Measurements from ENCODE around the gene KLHL11.

Gene KLHL11

DNA sequence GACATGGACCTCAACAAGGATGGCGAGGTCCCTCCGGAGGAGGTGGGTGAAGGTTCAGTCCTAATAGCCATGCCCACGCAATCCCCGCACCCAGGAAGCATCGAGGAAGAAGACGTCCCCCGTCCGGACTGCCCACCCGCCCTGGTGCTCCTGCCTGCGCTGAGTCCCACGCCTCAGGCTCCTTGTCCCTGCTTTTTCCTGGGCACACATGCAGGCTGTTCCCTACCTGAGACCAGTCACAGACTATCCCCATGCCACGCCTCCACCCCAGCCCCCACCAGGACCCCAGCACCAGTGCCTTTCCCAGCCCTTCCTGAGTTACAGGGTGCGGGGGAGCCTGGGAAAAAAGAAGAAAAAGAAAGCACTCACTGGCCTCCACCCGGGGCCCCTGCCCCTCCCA lies 43.4 kb downstream of the KLHL11 start:
- no peak overlapping the region for H3K4me2 ChIP-seq (ENCODE audit: low read length)
- no peak overlapping the region for H3K27ac ChIP-seq (ENCODE audit: low read depth, low read length, poor library complexity, severe bottlenecking)
- no peaks in the 10 kb centered on the region for H3K9me3 ChIP-seq (ENCODE audit: low read length)
- H3K9me2 ChIP-seq (ENCODE audit: low read depth, low read length), result no peaks in the 10 kb centered on the region
- H3K36me3 ChIP-seq (ENCODE audit: insufficient read depth, low read length), result peaks cover 14% of the 10 kb centered on the region
- H3K4me1 ChIP-seq (ENCODE audit: insufficient read depth, low read length, severe bottlenecking), result peaks cover 10% of the 10 kb centered on the region
- no peak overlapping the region for H3K4me3 ChIP-seq (ENCODE audit: low read depth, low read length, poor library complexity, severe bottlenecking)
- TF ChIP-seq, protein P1, sequence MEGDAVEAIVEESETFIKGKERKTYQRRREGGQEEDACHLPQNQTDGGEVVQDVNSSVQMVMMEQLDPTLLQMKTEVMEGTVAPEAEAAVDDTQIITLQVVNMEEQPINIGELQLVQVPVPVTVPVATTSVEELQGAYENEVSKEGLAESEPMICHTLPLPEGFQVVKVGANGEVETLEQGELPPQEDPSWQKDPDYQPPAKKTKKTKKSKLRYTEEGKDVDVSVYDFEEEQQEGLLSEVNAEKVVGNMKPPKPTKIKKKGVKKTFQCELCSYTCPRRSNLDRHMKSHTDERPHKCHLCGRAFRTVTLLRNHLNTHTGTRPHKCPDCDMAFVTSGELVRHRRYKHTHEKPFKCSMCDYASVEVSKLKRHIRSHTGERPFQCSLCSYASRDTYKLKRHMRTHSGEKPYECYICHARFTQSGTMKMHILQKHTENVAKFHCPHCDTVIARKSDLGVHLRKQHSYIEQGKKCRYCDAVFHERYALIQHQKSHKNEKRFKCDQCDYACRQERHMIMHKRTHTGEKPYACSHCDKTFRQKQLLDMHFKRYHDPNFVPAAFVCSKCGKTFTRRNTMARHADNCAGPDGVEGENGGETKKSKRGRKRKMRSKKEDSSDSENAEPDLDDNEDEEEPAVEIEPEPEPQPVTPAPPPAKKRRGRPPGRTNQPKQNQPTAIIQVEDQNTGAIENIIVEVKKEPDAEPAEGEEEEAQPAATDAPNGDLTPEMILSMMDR (IDR thresholded peaks at IDR 0.05; ENCODE audit: low read length), result no peak
- TF ChIP-seq EZH2 (IDR thresholded peaks at IDR 0.05; ENCODE audit: borderline replicate concordance, low read length), result no peak
- H3K9ac ChIP-seq (ENCODE audit: low read length), result no peak overlapping the region
- H4K20me1 ChIP-seq (ENCODE audit: insufficient read depth, low read length), result no peaks in the 10 kb centered on the region
- H3K27me3 ChIP-seq (ENCODE audit: insufficient read depth, low read length), result peaks cover 18% of the 10 kb centered on the region; the same call in 1 of the 2 replicates
- no peaks in the 10 kb centered on the region for H3K79me2 ChIP-seq (ENCODE audit: insufficient read depth, low read length)
- H3F3A ChIP-seq (ENCODE audit: insufficient read depth, low read length), result no peaks in the 10 kb centered on the region
- no peak overlapping the region for H2AFZ ChIP-seq (ENCODE audit: low read length)

DNA sequence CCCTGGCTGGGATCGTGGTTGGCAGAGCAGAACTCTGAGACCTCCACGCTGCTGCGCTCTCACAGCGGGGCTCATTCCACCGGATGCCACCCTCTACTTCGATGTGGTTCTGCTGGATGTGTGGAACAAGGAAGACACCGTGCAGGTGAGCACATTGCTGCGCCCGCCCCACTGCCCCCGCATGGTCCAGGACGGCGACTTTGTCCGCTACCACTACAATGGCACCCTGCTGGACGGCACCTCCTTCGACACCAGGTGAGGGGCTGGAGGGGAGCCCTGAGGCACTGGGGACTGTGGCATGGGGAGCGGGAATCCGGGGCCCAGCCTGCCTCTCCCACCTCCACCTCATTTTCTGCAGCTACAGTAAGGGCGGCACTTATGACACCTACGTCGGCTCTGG lies 47.2 kb downstream of the KLHL11 start:
- H3K36me3 ChIP-seq (ENCODE audit: insufficient read depth, low read length), result no peaks in the 10 kb centered on the region
- no peak overlapping the region for H3K27ac ChIP-seq (ENCODE audit: low read depth, low read length, poor library complexity, severe bottlenecking)
- H3K9me3 ChIP-seq (ENCODE audit: low read length), result no peaks in the 10 kb centered on the region
- no peaks in the 10 kb centered on the region for H4K20me1 ChIP-seq (ENCODE audit: insufficient read depth, low read length)
- H3K4me3 ChIP-seq (ENCODE audit: low read depth, low read length, poor library complexity, severe bottlenecking), result no peak overlapping the region
- no peak overlapping the region for H2AFZ ChIP-seq (ENCODE audit: low read length)
- H3F3A ChIP-seq (ENCODE audit: insufficient read depth, low read length), result no peaks in the 10 kb centered on the region
- no peaks in the 10 kb centered on the region for H3K9me2 ChIP-seq (ENCODE audit: low read depth, low read length)
- H3K9ac ChIP-seq (ENCODE audit: low read length), result no peak overlapping the region
- H3K4me1 ChIP-seq (ENCODE audit: insufficient read depth, low read length, severe bottlenecking), result peaks cover 10% of the 10 kb centered on the region
- H3K27me3 ChIP-seq (ENCODE audit: insufficient read depth, low read length), result peaks cover 18% of the 10 kb centered on the region; the same call in 1 of the 2 replicates
- TF ChIP-seq, protein P1 (IDR thresholded peaks at IDR 0.05; ENCODE audit: low read length), result no peak
- TF ChIP-seq EZH2 (IDR thresholded peaks at IDR 0.05; ENCODE audit: borderline replicate concordance, low read length), result no peak
- H3K4me2 ChIP-seq (ENCODE audit: low read length), result peak overlapping the region; percentile 20; the same call in 1 of the 2 replicates
- no peaks in the 10 kb centered on the region for H3K79me2 ChIP-seq (ENCODE audit: insufficient read depth, low read length)

DNA sequence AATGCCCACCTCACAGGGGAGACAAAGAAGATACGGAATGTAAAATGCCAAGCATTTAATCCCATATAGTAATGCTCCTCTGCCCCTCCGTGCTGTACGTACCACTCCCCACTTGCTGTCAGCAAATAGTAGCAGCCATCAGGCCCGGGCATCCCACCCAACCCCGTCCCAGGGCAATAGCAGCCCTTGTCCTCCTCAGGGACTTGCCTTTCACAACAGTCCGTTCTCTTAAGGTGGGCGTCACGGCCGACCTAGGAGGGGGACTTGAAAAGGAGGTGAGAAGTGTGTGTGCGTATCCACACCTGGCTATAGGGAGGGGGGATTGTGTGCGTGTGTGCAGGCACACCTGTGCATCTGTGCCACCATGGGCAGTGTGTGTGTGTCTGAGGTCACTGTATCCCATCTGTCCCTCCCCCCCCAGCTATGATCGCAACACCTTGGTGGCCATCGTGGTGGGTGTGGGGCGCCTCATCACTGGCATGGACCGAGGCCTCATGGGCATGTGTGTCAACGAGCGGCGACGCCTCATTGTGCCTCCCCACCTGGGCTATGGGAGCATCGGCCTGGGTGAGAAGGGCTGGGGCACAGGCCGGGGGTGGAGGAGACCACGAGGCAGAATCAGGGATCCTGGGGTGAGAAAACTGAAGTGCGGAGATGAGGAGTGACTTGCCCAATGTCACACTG lies 48.4 kb downstream of the KLHL11 start:
- H3K36me3 ChIP-seq (ENCODE audit: insufficient read depth, low read length), result no peaks in the 10 kb centered on the region
- no peaks in the 10 kb centered on the region for H3K9me2 ChIP-seq (ENCODE audit: low read depth, low read length)
- no peak overlapping the region for H3K4me3 ChIP-seq (ENCODE audit: low read depth, low read length, poor library complexity, severe bottlenecking)
- H3K4me1 ChIP-seq (ENCODE audit: insufficient read depth, low read length, severe bottlenecking), result peaks cover 17% of the 10 kb centered on the region
- H3K79me2 ChIP-seq (ENCODE audit: insufficient read depth, low read length), result no peaks in the 10 kb centered on the region
- H3K9ac ChIP-seq (ENCODE audit: low read length), result no peak overlapping the region
- H2AFZ ChIP-seq (ENCODE audit: low read length), result no peak overlapping the region
- H3K9me3 ChIP-seq (ENCODE audit: low read length), result no peaks in the 10 kb centered on the region
- H3K4me2 ChIP-seq (ENCODE audit: low read length), result no peak overlapping the region
- TF ChIP-seq EZH2 (IDR thresholded peaks at IDR 0.05; ENCODE audit: borderline replicate concordance, low read length), result no peak
- TF ChIP-seq, protein P1 (IDR thresholded peaks at IDR 0.05; ENCODE audit: low read length), result no peak
- H3K27ac ChIP-seq (ENCODE audit: low read depth, low read length, poor library complexity, severe bottlenecking), result no peak overlapping the region
- H3K27me3 ChIP-seq (ENCODE audit: insufficient read depth, low read length), result peaks cover 18% of the 10 kb centered on the region; the same call in 1 of the 2 replicates
- no peaks in the 10 kb centered on the region for H3F3A ChIP-seq (ENCODE audit: insufficient read depth, low read length)
- H4K20me1 ChIP-seq (ENCODE audit: insufficient read depth, low read length), result no peaks in the 10 kb centered on the region

Measured in OCI-LY1 (cell line).